Parathyroid adenoma (tissue), 2 donors: ENCODE results near the gene ADAMTS6.

ENCODE experiments used
- H2AFZ ChIP-seq: fragments of 300-600 bp; sonication (generic); one replicate; pipeline ENCODE4 v1.7.0; 2017; ENCODE audit warnings: antibody characterized with exemption, mild to moderate bottlenecking
- H3K27ac ChIP-seq: fragments of 300-600 bp; sonication (generic); one replicate; pipeline ENCODE4 v1.7.0; 2017
- H3K27me3 ChIP-seq: fragments of 300-600 bp; sonication (generic); one replicate; pipeline ENCODE4 v1.7.0; 2017; ENCODE audit warnings: low read length; ENCODE audit not compliant: control insufficient read depth, insufficient read depth
- H3K36me3 ChIP-seq: fragments of 300-600 bp; sonication (generic); one replicate; pipeline ENCODE4 v1.7.0; 2017; ENCODE audit warnings: low read length; ENCODE audit not compliant: control insufficient read depth, insufficient read depth
- H3K4me1 ChIP-seq: fragments of 300-600 bp; sonication (generic); one replicate; pipeline ENCODE4 v1.7.0; 2017; ENCODE audit warnings: control low read depth
- H3K4me2 ChIP-seq: fragments of 300-600 bp; sonication (generic); one replicate; pipeline ENCODE4 v1.7.0; 2017; ENCODE audit warnings: low read length
- H3K4me3 ChIP-seq: fragments of 300-600 bp; sonication (generic); one replicate; pipeline ENCODE4 v1.7.0; 2017; ENCODE audit warnings: low read depth, low read length
- H3K79me2 ChIP-seq: fragments of 300-600 bp; sonication (generic); one replicate; pipeline ENCODE4 v1.7.0; 2017; ENCODE audit warnings: control low read depth
- H3K9ac ChIP-seq: fragments of 300-600 bp; sonication (generic); one replicate; pipeline ENCODE4 v1.7.0; 2017; ENCODE audit warnings: mild to moderate bottlenecking
- H3K9me3 ChIP-seq: fragments of 300-600 bp; sonication (generic); one replicate; pipeline ENCODE4 v1.7.0; 2017; ENCODE audit warnings: low read length; ENCODE audit not compliant: control insufficient read depth
- CTCF ChIP-seq: fragments of 300-600 bp; sonication (generic); IDR thresholded peaks from one replicate; pipeline ENCODE4 v1.7.0; 2017; ENCODE audit warnings: antibody characterized with exemption, mild to moderate bottlenecking
- donor health status: primary hyperparathyroidism.

Gene ADAMTS6

DNA sequence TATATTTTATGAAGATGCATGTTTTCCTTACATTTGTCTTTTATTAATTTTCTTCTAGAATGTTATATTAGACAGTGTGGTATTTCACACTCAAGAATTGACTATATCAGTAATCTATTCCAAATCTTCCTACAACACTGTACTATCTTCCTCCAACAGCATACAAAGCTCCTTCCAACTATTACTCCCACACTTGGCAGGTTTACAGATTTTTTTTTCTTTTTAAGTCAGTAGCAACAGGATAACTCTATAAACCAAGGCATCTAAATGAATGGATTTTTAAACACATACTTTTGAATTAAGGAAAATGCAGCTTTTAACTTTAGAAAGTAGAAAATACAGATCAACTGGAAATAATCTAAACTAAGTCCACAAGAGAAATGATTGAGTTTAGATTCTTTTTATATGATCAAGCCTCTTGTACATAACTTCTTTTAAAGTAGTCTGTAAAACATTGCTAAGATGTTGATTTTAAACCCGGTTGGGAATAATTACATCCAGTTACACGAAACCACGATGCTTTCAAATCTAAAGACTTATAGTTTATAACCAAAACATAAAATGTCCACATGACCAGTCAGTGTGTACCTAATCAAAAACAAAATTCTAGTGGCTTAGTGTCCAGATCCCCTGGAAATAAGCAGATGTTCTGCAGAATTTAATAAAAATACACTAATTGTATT lies 281.6 kb downstream of the ADAMTS6 start:
- no peak overlapping the region for H3K4me2 ChIP-seq
- H3K27me3 ChIP-seq = no peaks in the 10 kb centered on the region
- H3K79me2 ChIP-seq = no peaks in the 10 kb centered on the region
- no peak overlapping the region for H2AFZ ChIP-seq
- no peak overlapping the region for H3K27ac ChIP-seq
- H3K4me1 ChIP-seq = no peaks in the 10 kb centered on the region
- no peak overlapping the region for H3K4me3 ChIP-seq
- no peaks in the 10 kb centered on the region for H3K36me3 ChIP-seq
- no peaks in the 10 kb centered on the region for H3K9me3 ChIP-seq
- no peak overlapping the region for H3K9ac ChIP-seq
- TF ChIP-seq CTCF = no peak

DNA sequence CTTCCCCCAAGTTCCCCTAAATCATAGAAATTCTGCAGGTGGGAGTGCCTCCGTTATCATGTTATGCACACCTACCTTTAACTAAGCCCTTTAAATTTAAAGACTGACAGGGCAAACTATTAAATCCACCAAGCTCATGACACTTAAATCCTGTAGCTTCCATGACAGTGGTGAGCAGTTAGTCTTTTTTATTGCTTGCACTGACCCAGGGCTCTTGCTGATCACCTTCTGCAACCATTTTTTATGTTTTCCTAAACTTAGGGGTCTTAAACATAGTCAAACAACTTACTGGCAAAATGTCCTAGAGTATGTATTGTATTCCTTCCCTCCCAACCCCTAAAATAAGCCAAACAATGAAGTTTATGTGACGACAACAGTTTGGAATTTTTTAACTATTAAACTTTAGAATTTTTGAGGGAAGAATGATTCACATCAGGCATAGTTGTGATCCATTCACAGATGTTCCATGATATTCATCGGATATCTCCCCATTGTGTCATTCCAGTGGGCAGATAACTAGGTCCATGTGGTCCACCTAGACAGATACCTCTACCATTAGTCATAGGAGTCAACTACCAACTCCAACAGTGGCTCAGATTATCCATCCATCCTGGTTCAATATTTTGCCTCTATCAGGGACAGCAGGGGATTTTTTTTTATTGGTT lies 283.1 kb downstream of the ADAMTS6 start:
- Histone ChIP-seq H3K36me3 (no peaks in the 10 kb centered on the region), H3K9ac (no peak overlapping the region), H3K27me3 (no peaks in the 10 kb centered on the region), H3K79me2 (no peaks in the 10 kb centered on the region), H3K4me1 (no peaks in the 10 kb centered on the region), H2AFZ (no peak overlapping the region), H3K4me3 (no peak overlapping the region), H3K9me3 (no peaks in the 10 kb centered on the region), H3K27ac (no peak overlapping the region), H3K4me2 (no peak overlapping the region)
- TF ChIP-seq CTCF = no peak

DNA sequence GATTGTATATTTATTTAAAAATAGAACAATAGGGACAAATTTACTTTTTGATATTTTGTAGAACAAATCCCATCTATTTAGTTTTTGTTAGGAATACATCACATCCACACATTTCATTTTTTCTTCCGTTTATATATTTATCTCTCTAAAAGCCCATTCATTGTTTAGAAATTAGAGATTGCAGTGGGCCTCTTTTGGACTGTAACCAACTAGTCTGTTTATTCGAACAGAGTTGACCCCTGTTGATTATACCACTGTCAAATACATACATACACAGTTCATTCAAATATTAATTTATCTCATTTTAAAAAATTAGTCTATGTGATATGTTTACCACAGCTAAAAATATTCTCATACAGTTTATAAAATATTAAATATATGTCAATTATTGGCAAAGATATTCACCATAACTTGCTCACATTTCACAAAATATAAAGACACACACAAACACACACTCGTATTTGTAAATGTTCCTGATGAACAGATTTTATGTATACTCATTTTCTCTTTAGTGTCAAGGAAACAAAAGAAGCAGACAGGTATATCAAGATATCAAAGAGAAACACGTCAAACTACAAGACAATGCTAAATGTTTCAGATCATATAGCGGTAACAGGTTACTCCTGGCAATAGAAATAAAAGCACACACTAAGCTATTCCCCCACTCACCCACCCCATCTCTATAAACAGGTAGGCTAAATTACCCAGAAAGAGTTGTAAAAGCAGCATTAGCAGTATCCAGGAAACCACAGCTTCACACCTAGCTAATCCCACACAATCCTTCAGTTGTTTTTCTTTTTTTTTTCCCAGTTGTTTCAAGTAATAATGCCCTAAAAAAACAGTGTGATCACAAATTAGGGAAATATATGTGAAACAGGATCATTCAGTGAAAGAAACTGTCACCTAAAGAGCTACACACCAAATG lies 283.9 kb downstream of the ADAMTS6 start:
- no peak overlapping the region for H3K4me3 ChIP-seq
- no peaks in the 10 kb centered on the region for H3K36me3 ChIP-seq
- H3K27ac ChIP-seq = no peak overlapping the region
- H3K9me3 ChIP-seq = no peaks in the 10 kb centered on the region
- H3K79me2 ChIP-seq = no peaks in the 10 kb centered on the region
- H3K9ac ChIP-seq = no peak overlapping the region
- H3K4me2 ChIP-seq = no peak overlapping the region
- TF ChIP-seq CTCF = no peak
- no peaks in the 10 kb centered on the region for H3K4me1 ChIP-seq
- no peak overlapping the region for H2AFZ ChIP-seq
- H3K27me3 ChIP-seq = no peaks in the 10 kb centered on the region

DNA sequence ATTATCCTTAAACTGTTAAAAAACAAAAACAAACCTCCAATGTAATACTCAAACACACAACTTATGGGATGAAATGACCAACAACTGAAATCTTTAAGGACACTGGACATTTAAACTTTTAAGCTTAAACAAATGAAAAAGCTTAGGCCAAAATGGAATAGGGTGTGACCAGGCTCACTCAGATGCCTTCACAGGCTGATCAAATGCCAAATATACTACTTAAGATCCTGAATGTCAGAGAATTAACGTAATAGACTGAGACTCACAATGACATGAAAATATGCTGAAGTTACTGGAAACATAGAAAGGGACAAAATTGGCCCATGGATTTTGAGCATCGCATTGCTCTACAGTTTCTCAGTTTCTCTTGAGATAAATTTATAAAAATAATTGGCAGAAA lies 286.8 kb downstream of the ADAMTS6 start:
- H3K27me3 ChIP-seq = no peaks in the 10 kb centered on the region
- H3K4me2 ChIP-seq = no peak overlapping the region
- no peaks in the 10 kb centered on the region for H3K79me2 ChIP-seq
- H3K36me3 ChIP-seq = no peaks in the 10 kb centered on the region
- no peak overlapping the region for H3K4me3 ChIP-seq
- H2AFZ ChIP-seq = no peak overlapping the region
- no peaks in the 10 kb centered on the region for H3K9me3 ChIP-seq
- no peak overlapping the region for H3K27ac ChIP-seq
- H3K9ac ChIP-seq = no peak overlapping the region
- no peaks in the 10 kb centered on the region for H3K4me1 ChIP-seq
- TF ChIP-seq CTCF = no peak
